Measurements from ENCODE around the gene PLOD2.

PLOD2 gene

DNA sequence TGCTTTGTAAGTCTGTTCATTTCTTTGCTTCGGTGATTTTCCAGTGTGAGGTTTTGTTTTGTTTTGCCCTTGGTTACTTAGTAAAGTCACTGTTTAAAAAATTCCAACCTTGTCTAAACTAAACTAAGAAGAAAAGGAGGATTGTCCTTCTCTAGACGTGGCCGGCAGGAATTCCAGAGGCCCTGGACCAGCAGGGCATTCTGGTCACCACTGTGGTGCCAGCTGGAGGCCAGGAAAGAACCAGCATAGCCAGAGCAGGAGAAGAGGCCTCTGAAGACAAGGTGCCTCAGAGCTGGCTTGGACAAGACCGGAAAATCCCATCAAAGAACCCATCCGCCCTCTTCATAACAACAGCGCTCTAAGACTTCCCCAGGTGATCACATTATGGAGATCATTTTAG lies 8.2 kb downstream of the PLOD2 start:
- Histone ChIP-seq H3K4me3 (ENCODE audit: low read length) (no peak overlapping the region), H3K4me1 (ENCODE audit: insufficient read depth, low read length) (no peaks in the 10 kb centered on the region), H3K36me3 (ENCODE audit: insufficient read depth, low read length) (no peaks in the 10 kb centered on the region), H3K9me3 (ENCODE audit: low read length) (no peaks in the 10 kb centered on the region), H2AFZ (ENCODE audit: low read depth, low read length) (no peak overlapping the region), H3K27me3 (ENCODE audit: insufficient read depth, low read length) (no peaks in the 10 kb centered on the region)

DNA sequence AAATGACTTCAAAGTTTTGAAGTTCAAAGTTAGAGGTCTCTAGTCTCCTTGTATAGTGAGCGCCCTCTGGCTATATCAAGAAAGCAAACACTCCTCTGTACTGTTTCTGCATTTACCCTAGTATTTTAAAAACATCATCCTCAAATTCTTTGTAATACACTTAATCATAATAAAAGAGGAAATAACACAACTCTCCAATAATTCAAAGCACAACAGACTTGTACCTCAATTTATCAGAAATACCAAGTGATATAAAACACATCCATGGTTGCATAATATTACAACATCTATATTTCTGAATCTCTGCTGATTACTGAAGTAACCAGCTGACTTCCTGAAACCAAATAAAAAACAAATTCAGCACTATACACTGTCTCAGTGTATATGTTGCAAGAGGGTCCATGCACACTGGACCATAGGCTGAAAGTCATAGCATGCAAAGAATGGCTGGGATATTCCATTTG lies 12.5 kb downstream of the PLOD2 start:
- Histone ChIP-seq H3K4me3 (ENCODE audit: low read length) (no peak overlapping the region), H3K36me3 (ENCODE audit: insufficient read depth, low read length) (no peaks in the 10 kb centered on the region), H2AFZ (ENCODE audit: low read depth, low read length) (no peak overlapping the region), H3K9me3 (ENCODE audit: low read length) (no peaks in the 10 kb centered on the region), H3K27me3 (ENCODE audit: insufficient read depth, low read length) (no peaks in the 10 kb centered on the region), H3K4me1 (ENCODE audit: insufficient read depth, low read length) (no peaks in the 10 kb centered on the region)

DNA sequence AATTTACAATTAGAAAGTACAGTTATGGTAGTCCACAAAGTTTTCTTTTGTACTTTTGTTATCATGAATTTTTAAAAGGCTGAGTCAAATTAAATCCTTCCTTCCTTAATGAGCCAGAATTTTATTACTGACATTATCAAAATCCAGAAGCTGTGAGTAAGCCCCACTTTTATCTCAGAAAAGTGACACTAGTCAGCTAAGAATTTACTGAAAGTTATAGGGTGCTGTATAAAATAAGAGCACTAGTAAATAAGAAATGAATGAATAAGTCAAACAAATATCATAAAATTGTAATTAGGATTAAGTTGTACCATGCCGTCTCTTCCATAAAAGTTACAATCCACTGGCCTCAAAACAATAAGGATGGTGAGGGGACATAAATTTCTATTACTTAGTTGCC lies 15.3 kb downstream of the PLOD2 start:
- no peak overlapping the region for H2AFZ ChIP-seq (ENCODE audit: low read depth, low read length)
- no peak overlapping the region for H3K4me3 ChIP-seq (ENCODE audit: low read length)
- no peaks in the 10 kb centered on the region for H3K9me3 ChIP-seq (ENCODE audit: low read length)
- H3K4me1 ChIP-seq (ENCODE audit: insufficient read depth, low read length), result peaks cover 5% of the 10 kb centered on the region
- no peaks in the 10 kb centered on the region for H3K27me3 ChIP-seq (ENCODE audit: insufficient read depth, low read length)
- H3K36me3 ChIP-seq (ENCODE audit: insufficient read depth, low read length), result no peaks in the 10 kb centered on the region

DNA sequence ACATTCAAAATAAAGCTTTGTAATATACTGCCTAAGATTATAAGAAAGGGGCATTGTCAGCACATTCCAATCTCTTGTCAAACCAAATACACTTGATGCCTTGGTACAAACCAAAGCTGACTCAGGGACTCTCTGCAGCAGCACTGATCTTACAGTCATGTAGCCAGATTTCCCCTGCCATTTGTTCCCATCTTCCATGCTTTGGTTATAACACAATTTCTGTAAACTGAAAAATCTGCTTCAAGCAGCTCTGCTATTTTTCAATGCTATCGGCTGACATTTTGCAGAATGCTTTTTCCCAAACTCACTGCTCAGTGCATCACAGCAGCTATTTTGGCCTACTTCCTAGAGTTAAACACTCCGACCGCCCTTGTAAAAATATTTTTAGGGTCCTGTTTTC lies 18.2 kb downstream of the PLOD2 start:
- H3K4me1 ChIP-seq (ENCODE audit: insufficient read depth, low read length), result peaks cover 14% of the 10 kb centered on the region
- H2AFZ ChIP-seq (ENCODE audit: low read depth, low read length), result no peak overlapping the region
- no peaks in the 10 kb centered on the region for H3K36me3 ChIP-seq (ENCODE audit: insufficient read depth, low read length)
- H3K9me3 ChIP-seq (ENCODE audit: low read length), result no peaks in the 10 kb centered on the region
- H3K27me3 ChIP-seq (ENCODE audit: insufficient read depth, low read length), result no peaks in the 10 kb centered on the region
- no peak overlapping the region for H3K4me3 ChIP-seq (ENCODE audit: low read length)

DNA sequence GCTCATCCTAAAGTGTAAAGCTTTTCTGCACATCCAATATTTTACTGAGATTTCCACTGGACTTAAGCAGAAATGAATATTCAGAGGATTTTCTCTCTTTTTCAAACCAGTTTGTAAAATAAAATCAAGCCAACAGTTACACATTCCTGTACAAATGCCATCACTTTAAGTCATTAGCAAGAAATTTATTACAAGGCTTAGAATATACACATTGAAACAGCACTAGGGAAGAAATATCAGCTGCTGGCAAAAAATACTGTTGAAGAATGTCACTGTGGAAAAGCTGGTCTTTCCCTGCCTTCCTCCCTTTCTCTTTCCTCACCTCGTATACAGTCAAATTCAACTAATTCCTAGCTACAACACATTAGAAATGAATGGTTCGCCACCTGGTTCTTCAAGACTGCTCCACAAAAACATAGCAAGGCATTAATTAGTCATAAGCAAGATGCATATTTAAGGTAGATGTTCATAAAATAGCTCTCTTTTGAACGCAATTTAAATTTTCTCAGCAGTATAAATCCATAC lies 21.3 kb downstream of the PLOD2 start:
- Histone ChIP-seq H3K4me3 (ENCODE audit: low read length) (no peak overlapping the region), H3K9me3 (ENCODE audit: low read length) (peaks cover 1% of the 10 kb centered on the region), H3K27me3 (ENCODE audit: insufficient read depth, low read length) (no peaks in the 10 kb centered on the region), H2AFZ (ENCODE audit: low read depth, low read length) (no peak overlapping the region), H3K36me3 (ENCODE audit: insufficient read depth, low read length) (no peaks in the 10 kb centered on the region), H3K4me1 (ENCODE audit: insufficient read depth, low read length) (peaks cover 18% of the 10 kb centered on the region)

DNA sequence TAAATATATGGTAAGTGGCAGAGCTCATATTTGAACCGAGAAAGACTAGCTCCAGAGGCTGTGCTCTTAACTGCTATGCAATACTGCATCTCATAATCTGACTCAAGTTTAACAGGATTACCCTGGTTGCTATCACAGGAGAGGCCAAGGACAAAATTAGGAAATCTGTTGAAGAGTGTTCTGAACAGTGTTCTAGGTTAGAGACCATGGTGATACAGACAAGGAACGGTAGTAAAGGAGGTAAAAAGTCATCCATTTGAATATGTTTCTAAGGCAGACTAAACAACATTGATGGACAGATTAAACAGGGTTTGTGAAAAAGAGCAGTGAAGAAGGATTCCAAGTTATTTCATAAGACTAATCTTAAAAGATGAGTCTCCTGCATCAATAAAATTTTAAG lies 22.1 kb downstream of the PLOD2 start:
- H3K4me3 ChIP-seq (ENCODE audit: low read length), result no peak overlapping the region
- peaks cover 26% of the 10 kb centered on the region for H3K4me1 ChIP-seq (ENCODE audit: insufficient read depth, low read length)
- no peak overlapping the region for H2AFZ ChIP-seq (ENCODE audit: low read depth, low read length)
- H3K9me3 ChIP-seq (ENCODE audit: low read length), result peaks cover 1% of the 10 kb centered on the region
- no peaks in the 10 kb centered on the region for H3K36me3 ChIP-seq (ENCODE audit: insufficient read depth, low read length)
- no peaks in the 10 kb centered on the region for H3K27me3 ChIP-seq (ENCODE audit: insufficient read depth, low read length)

DNA sequence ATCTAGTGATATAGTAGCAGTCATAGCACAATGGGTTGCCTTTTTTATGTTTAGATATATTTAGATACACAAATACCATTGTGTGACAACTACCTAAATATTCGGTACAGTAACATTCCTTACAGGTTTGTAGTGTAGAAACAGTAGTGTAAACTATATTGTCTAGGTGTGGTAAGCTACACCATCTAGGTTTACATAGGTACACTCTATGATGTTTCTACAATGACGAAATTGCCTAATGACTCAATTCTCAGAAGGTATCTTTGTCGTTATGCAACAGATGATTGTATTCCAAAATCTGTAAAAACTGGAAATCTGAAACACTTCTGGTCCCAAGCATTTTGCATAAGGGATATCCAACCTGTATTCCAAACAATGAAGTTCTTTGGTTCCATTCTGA lies 24.3 kb downstream of the PLOD2 start:
- H3K4me3 ChIP-seq (ENCODE audit: low read length), result no peak overlapping the region
- H3K36me3 ChIP-seq (ENCODE audit: insufficient read depth, low read length), result no peaks in the 10 kb centered on the region
- peaks cover 1% of the 10 kb centered on the region for H3K9me3 ChIP-seq (ENCODE audit: low read length)
- H2AFZ ChIP-seq (ENCODE audit: low read depth, low read length), result no peak overlapping the region
- peaks cover 24% of the 10 kb centered on the region for H3K4me1 ChIP-seq (ENCODE audit: insufficient read depth, low read length)
- no peaks in the 10 kb centered on the region for H3K27me3 ChIP-seq (ENCODE audit: insufficient read depth, low read length)

DNA sequence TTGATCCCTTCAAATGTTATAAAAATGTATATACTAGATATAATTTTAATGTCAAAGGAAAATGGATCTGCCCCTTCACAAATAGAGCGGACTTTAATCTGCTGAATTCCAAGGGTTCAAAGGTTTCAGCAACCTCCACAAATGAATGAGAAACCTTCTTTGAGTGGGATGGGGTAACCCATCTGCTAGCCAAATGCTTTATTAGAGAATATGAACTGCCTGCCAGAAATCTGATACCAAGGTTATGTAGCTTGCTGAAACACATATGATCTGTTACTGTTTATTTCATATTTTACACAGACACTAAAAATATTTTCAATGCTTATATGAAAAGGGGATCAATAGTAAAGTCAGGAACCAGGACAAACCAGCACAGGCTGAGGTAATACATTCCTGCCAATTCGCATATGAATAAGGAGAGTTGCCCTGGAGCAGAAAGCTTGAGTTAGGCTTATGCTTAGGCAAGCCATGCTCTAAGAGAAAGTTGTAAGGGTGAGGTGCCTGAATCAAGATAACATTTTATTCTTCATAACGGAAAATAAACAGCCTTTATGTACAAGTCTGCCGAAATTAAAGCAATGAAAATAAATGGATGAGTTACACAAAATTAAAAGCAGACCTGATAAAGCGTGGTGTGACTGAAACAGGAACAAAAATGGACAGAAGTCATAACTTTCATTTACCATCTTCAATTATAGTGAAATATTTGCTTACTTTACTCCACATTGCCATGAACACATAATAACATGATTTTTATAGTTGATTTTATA lies 26.5 kb downstream of the PLOD2 start:
- H3K9me3 ChIP-seq (ENCODE audit: low read length), result peaks cover 1% of the 10 kb centered on the region
- H3K27me3 ChIP-seq (ENCODE audit: insufficient read depth, low read length), result no peaks in the 10 kb centered on the region
- no peaks in the 10 kb centered on the region for H3K36me3 ChIP-seq (ENCODE audit: insufficient read depth, low read length)
- no peak overlapping the region for H3K4me3 ChIP-seq (ENCODE audit: low read length)
- H3K4me1 ChIP-seq (ENCODE audit: insufficient read depth, low read length), result peaks cover 16% of the 10 kb centered on the region
- no peak overlapping the region for H2AFZ ChIP-seq (ENCODE audit: low read depth, low read length)

DNA sequence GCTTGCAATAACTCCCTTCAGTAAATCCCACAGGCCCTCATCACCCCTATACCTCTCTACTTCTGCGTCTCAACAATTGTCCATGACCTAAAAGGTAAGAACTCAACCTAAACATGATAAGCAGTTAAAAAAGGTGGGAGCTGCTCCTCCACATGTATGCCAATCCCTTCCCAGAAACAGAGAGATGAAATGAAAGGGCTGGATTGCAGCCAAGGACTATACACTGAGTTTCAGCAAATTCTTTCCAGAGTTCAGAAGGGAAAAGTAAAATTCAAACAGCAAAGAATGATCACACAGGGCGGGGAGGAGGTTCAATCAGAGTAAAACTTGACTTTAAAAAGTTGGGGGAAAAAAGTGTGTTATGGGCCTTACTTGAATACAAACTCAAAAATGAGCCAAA lies 27.5 kb downstream of the PLOD2 start:
- peaks cover 1% of the 10 kb centered on the region for H3K9me3 ChIP-seq (ENCODE audit: low read length)
- no peaks in the 10 kb centered on the region for H3K27me3 ChIP-seq (ENCODE audit: insufficient read depth, low read length)
- no peak overlapping the region for H2AFZ ChIP-seq (ENCODE audit: low read depth, low read length)
- peaks cover 15% of the 10 kb centered on the region for H3K4me1 ChIP-seq (ENCODE audit: insufficient read depth, low read length)
- no peak overlapping the region for H3K4me3 ChIP-seq (ENCODE audit: low read length)
- no peaks in the 10 kb centered on the region for H3K36me3 ChIP-seq (ENCODE audit: insufficient read depth, low read length)

DNA sequence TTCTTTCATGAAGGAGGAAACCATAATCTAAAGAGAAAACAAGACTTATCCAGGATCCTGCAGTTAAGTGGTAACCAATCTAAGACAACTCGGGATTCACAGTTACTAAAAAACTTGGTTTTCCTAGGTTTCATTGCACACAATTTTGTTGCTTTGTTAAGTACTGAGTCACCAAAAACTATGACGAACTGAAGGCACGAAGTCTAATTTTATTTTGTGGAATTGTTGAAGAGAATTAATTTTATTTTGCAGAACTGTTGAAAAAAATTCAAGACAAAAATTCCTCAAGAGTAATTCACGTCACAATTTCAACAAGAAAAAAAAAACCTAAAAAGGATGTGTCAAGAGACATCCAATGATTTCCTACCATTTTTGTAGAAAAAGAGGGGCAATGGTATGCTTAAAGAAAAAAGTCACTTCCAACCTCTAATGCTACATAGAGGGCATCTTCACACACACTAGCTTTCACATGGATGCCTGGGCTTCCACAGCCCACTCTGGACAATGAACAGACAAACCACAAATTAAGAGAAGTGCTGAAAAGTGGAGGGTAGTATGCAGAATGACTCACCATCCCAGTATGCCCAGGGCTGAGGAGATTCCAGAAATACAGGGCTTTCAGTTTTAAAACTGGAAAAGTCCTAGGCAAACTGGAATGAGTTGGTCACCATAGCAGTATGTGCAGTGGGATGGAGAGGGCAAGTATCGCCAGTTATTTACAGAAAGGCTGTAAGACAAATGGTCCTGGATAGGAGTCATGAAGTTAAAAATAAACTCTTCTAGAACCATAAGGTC lies 29.2 kb downstream of the PLOD2 start:
- Histone ChIP-seq H2AFZ (ENCODE audit: low read depth, low read length) (no peak overlapping the region), H3K36me3 (ENCODE audit: insufficient read depth, low read length) (no peaks in the 10 kb centered on the region), H3K4me1 (ENCODE audit: insufficient read depth, low read length) (peaks cover 15% of the 10 kb centered on the region), H3K4me3 (ENCODE audit: low read length) (no peak overlapping the region), H3K27me3 (ENCODE audit: insufficient read depth, low read length) (no peaks in the 10 kb centered on the region), H3K9me3 (ENCODE audit: low read length) (peaks cover 1% of the 10 kb centered on the region)

DNA sequence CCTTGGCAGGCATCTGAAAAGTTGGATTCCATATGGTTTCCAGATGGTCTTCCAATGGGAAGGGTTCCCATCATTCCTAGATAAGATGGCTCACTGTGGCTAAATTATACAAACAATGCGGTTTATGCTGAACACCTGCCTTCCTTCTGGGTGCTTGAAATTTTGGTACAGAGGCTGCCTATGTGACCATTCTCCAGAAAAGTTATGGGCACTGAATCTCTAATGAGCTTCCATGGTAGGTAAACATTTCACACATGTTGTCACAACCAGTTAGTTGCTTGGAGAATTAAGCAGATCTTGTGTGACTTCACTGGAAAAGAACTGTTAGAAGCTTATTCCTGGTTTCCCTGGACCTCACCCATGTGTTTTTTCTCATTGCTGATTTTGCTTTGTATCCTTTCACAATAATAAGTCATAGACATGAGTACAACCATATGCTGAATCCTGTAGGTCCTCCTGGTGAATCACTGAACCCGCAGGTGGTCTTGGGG lies 30.1 kb downstream of the PLOD2 start:
- Histone ChIP-seq H3K36me3 (ENCODE audit: insufficient read depth, low read length) (no peaks in the 10 kb centered on the region), H3K4me3 (ENCODE audit: low read length) (no peak overlapping the region)

DNA sequence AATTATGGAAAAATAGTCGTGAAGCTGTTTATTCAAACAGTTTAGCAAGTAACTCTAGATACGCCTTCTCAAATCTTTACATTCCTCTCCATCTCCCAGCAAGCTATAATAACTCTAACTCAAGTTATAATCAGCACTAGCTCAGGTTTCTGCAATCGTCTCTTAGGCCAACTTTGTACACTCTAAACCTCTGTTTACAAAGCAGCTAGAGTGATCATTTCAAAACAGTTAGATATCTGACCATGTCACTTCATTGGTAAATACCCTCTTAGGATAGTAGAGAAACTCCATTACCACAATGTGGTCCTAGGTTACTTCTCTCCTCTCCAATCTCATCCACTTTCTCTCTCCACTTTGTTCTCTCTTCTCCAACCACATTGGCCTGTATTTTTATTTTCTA lies 31.2 kb downstream of the PLOD2 start:
- Histone ChIP-seq H2AFZ (ENCODE audit: low read depth, low read length) (no peak overlapping the region), H3K4me1 (ENCODE audit: insufficient read depth, low read length) (peaks cover 11% of the 10 kb centered on the region), H3K4me3 (ENCODE audit: low read length) (no peak overlapping the region), H3K36me3 (ENCODE audit: insufficient read depth, low read length) (no peaks in the 10 kb centered on the region), H3K9me3 (ENCODE audit: low read length) (no peaks in the 10 kb centered on the region), H3K27me3 (ENCODE audit: insufficient read depth, low read length) (no peaks in the 10 kb centered on the region)

More for the DNA sequence above, 30.1 kb downstream of the PLOD2 start:
- no peaks in the 10 kb centered on the region for H3K27me3 ChIP-seq (ENCODE audit: insufficient read depth, low read length)
- H3K4me1 ChIP-seq (ENCODE audit: insufficient read depth, low read length), result peaks cover 15% of the 10 kb centered on the region
- no peaks in the 10 kb centered on the region for H3K9me3 ChIP-seq (ENCODE audit: low read length)
- H2AFZ ChIP-seq (ENCODE audit: low read depth, low read length), result no peak overlapping the region

DNA sequence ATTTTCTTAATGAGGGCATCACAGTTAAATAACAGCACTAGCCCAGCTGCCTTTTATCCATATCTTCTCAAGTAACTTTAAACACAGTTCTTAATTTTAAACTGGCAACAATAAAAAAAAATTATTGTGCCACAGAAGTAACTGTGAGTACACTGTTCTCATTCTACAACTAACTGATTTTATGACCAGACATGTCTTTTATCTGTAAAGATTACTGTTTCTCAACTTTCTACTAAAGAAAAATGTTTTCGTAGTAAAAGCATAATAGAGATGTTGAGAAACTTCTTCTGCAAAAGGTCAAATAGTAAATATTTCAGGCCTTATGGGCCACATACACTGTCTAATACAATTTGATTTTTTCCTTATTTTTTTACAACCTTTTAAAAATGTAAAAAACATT lies 32.0 kb downstream of the PLOD2 start:
- Histone ChIP-seq H2AFZ (ENCODE audit: low read depth, low read length) (no peak overlapping the region), H3K36me3 (ENCODE audit: insufficient read depth, low read length) (no peaks in the 10 kb centered on the region), H3K9me3 (ENCODE audit: low read length) (no peaks in the 10 kb centered on the region), H3K4me3 (ENCODE audit: low read length) (no peak overlapping the region), H3K27me3 (ENCODE audit: insufficient read depth, low read length) (no peaks in the 10 kb centered on the region), H3K4me1 (ENCODE audit: insufficient read depth, low read length) (peaks cover 3% of the 10 kb centered on the region)

All from neuron (in vitro differentiated cells).